WTC11 (cell line): ENCODE data around the gene ENHO. TPM values are rescaled to one million over a fixed set of nuclear protein-coding genes. Genes with fewer than 3 reads are reported as not detected.

Experiments
- ATAC-seq: fragments of 200-7000 bp; cut with Tn5 transposase; 2 replicates; pipeline ENCODE4 v1.10.0; 2021; ENCODE audit warnings: mild to moderate bottlenecking, moderate library complexity
- CTCF ChIA-PET: fragments of 300-600 bp; sonication (Branson Sonifier 250); formaldehyde crosslinking; loops from one replicate; lab custom pipeline; 2021; ENCODE audit warnings: antibody characterized with exemption; lab: Charles Lee
- POLR2A ChIA-PET: fragments of 350-600 bp; sonication (Branson Sonifier 250); formaldehyde crosslinking; loops from one replicate; lab custom pipeline; 2021; ENCODE audit warnings: antibody characterized with exemption; lab: Charles Lee
- DNase-seq: peaks from one replicate; pipeline ENCODE4 v3.0.0; 2021; ENCODE audit warnings: low spot score
- H3K27ac Mint-ChIP-seq: 2 replicates; pipeline ENCODE4 v1.8.0; 2021; ENCODE audit warnings: mixed read lengths
- H3K27me3 Mint-ChIP-seq: 2 replicates; pipeline ENCODE4 v1.8.0; 2021; ENCODE audit warnings: low read depth, mild to moderate bottlenecking, moderate library complexity, mixed read lengths
- H3K36me3 Mint-ChIP-seq: 2 replicates; pipeline ENCODE4 v1.8.0; 2021; ENCODE audit warnings: mixed read lengths
- H3K4me1 Mint-ChIP-seq: 2 replicates; pipeline ENCODE4 v1.8.0; 2022; ENCODE audit warnings: mixed read lengths
- H3K4me3 Mint-ChIP-seq: 2 replicates; pipeline ENCODE4 v1.8.0; 2021; ENCODE audit warnings: mild to moderate bottlenecking, moderate library complexity, mixed read lengths
- H3K9me3 Mint-ChIP-seq: 2 replicates; pipeline ENCODE4 v1.8.0; 2021; ENCODE audit warnings: mixed read lengths
- AR ChIP-seq: fragments of 250-450 bp; sonication (Bioruptor Pico); IDR thresholded peaks from 2 replicates; pipeline ENCODE4 v1.9.0; 2021; ENCODE audit warnings: mild to moderate bottlenecking
- ATF1 ChIP-seq: sonication (generic); formaldehyde crosslinking; IDR thresholded peaks from 2 replicates; pipeline ENCODE4 v1.8.1; 2023; ENCODE audit warnings: mild to moderate bottlenecking, moderate library complexity, missing genetic modification reagents
- FOXJ3 ChIP-seq: sonication (generic); formaldehyde crosslinking; IDR thresholded peaks from 2 replicates; pipeline ENCODE4 v1.9.0; 2021; ENCODE audit warnings: missing genetic modification reagents, mild to moderate bottlenecking, borderline replicate concordance
- FOXK1 ChIP-seq: sonication (generic); formaldehyde crosslinking; IDR thresholded peaks from 2 replicates; pipeline ENCODE4 v1.8.0; 2022; ENCODE audit warnings: mild to moderate bottlenecking, moderate library complexity, missing genetic modification reagents
- GTF2I ChIP-seq: fragments of 250-450 bp; sonication (Bioruptor Pico); conservative IDR thresholded peaks from 2 replicates; pipeline ENCODE4 v1.4.0; 2021; ENCODE audit warnings: mild to moderate bottlenecking
- MYBL2 ChIP-seq: sonication (generic); formaldehyde crosslinking; IDR thresholded peaks from 2 replicates; pipeline ENCODE4 v1.8.1; 2023; ENCODE audit warnings: mild to moderate bottlenecking, moderate library complexity, missing genetic modification reagents
- NFATC4 ChIP-seq: fragments of 250-450 bp; sonication (Bioruptor Pico); IDR thresholded peaks from 2 replicates; pipeline ENCODE4 v1.9.0; 2021; ENCODE audit warnings: mild to moderate bottlenecking
- NFE2L1 ChIP-seq: sonication (generic); formaldehyde crosslinking; IDR thresholded peaks from 2 replicates; pipeline ENCODE4 v1.8.1; 2023; ENCODE audit warnings: missing genetic modification reagents
- NR3C1 ChIP-seq: sonication (generic); formaldehyde crosslinking; conservative IDR thresholded peaks from 2 replicates; pipeline ENCODE4 v1.8.1; 2023; ENCODE audit warnings: low read depth, mild to moderate bottlenecking, missing genetic modification reagents
- OVOL2 ChIP-seq: fragments of 250-450 bp; sonication (Bioruptor Pico); IDR thresholded peaks from 2 replicates; pipeline ENCODE4 v1.9.0; 2021; ENCODE audit warnings: mild to moderate bottlenecking, borderline replicate concordance
- RELA ChIP-seq: sonication (generic); formaldehyde crosslinking; IDR thresholded peaks from 2 replicates; pipeline ENCODE4 v1.8.1; 2022; ENCODE audit warnings: missing genetic modification reagents, mild to moderate bottlenecking, borderline replicate concordance
- RORB ChIP-seq: fragments of 250-450 bp; sonication (Bioruptor Pico); IDR thresholded peaks from 2 replicates; pipeline ENCODE4 v1.9.0; 2021; ENCODE audit warnings: mild to moderate bottlenecking
- SMAD3 ChIP-seq: sonication (generic); formaldehyde crosslinking; IDR thresholded peaks from 2 replicates; pipeline ENCODE4 v1.8.0; 2022; ENCODE audit warnings: missing genetic modification reagents, mild to moderate bottlenecking, borderline replicate concordance
- SOX15 ChIP-seq: fragments of 250-450 bp; sonication (Bioruptor Pico); IDR thresholded peaks from 2 replicates; pipeline ENCODE4 v1.9.0; 2021; ENCODE audit warnings: mild to moderate bottlenecking
- ZNF121 ChIP-seq: sonication (generic); formaldehyde crosslinking; IDR thresholded peaks from 2 replicates; pipeline ENCODE4 v1.8.0; 2023; ENCODE audit warnings: missing genetic modification reagents
- ZNF263 ChIP-seq: sonication (generic); formaldehyde crosslinking; IDR thresholded peaks from 2 replicates; pipeline ENCODE4 v1.8.1; 2022; ENCODE audit warnings: low read depth, mild to moderate bottlenecking, moderate library complexity, missing genetic modification reagents
- ZNF425 ChIP-seq: fragments of 250-450 bp; sonication (Bioruptor Pico); conservative IDR thresholded peaks from 2 replicates; pipeline ENCODE4 v1.9.0; 2021; ENCODE audit warnings: mild to moderate bottlenecking
- ZSCAN18 ChIP-seq: fragments of 250-450 bp; sonication (Bioruptor Pico); IDR thresholded peaks from 2 replicates; pipeline ENCODE4 v2.1.2; 2022; ENCODE audit warnings: mild to moderate bottlenecking, moderate library complexity
- total RNA-seq: library from RNA; stranded (reverse); gene quantifications from 3 replicates; pipeline ENCODE4 v1.2.3, GENCODE V29; 2021
- TF ChIP-seq, protein P1 (sequence below): sonication (generic); formaldehyde crosslinking; IDR thresholded peaks from 2 replicates; pipeline ENCODE4 v1.8.0; 2022; ENCODE audit warnings: missing genetic modification reagents

ENHO gene
- total RNA-seq, 1 experiment from 2014 or later = 28.3 TPM

DNA sequence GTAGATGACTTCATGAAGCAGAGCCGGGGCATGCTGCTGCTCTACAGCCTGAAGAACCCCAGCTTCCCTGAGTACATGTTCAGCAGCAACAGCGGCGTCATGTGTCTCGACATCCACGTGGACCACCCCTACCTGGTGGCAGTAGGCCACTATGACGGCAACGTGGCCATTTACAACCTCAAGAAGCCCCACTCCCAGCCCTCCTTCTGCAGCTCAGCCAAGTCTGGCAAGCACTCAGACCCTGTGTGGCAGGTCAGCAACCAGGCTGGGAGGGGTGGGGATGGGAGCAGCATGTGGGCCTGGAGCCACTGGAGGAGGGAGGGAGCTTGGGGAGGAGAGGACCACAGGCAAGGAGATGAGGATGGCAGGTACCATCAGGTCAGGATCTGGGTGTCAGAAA, 16.2 kb downstream of the ENHO start:
- CTCF ChIA-PET = interaction anchor here (0.6 to 1.5 kb wide), 4 partner anchors 13 to 103 kb away, joined by 3 to 5 read pairs (median 4); no protein-coding TSS in a partner anchor
- TF ChIP-seq ATF1 (CRISPR knock-in tag) = no peak
- TF ChIP-seq SOX15 (CRISPR knock-in tag) = no peak
- no peak for TF ChIP-seq SMAD3 (CRISPR knock-in tag)
- TF ChIP-seq ZNF425 (CRISPR knock-in tag) = no peak
- TF ChIP-seq ZNF263 = no peak
- no peak for TF ChIP-seq FOXK1
- no peak for TF ChIP-seq RORB (CRISPR knock-in tag)
- TF ChIP-seq NFATC4 (CRISPR knock-in tag) = no peak
- no peak for TF ChIP-seq FOXJ3 (CRISPR knock-in tag)
- TF ChIP-seq, protein P1, sequence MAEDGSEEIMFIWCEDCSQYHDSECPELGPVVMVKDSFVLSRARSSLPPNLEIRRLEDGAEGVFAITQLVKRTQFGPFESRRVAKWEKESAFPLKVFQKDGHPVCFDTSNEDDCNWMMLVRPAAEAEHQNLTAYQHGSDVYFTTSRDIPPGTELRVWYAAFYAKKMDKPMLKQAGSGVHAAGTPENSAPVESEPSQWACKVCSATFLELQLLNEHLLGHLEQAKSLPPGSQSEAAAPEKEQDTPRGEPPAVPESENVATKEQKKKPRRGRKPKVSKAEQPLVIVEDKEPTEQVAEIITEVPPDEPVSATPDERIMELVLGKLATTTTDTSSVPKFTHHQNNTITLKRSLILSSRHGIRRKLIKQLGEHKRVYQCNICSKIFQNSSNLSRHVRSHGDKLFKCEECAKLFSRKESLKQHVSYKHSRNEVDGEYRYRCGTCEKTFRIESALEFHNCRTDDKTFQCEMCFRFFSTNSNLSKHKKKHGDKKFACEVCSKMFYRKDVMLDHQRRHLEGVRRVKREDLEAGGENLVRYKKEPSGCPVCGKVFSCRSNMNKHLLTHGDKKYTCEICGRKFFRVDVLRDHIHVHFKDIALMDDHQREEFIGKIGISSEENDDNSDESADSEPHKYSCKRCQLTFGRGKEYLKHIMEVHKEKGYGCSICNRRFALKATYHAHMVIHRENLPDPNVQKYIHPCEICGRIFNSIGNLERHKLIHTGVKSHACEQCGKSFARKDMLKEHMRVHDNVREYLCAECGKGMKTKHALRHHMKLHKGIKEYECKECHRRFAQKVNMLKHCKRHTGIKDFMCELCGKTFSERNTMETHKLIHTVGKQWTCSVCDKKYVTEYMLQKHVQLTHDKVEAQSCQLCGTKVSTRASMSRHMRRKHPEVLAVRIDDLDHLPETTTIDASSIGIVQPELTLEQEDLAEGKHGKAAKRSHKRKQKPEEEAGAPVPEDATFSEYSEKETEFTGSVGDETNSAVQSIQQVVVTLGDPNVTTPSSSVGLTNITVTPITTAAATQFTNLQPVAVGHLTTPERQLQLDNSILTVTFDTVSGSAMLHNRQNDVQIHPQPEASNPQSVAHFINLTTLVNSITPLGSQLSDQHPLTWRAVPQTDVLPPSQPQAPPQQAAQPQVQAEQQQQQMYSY (CRISPR knock-in tag) = no peak
- no peak for TF ChIP-seq GTF2I (CRISPR knock-in tag)
- TF ChIP-seq ZSCAN18 (CRISPR knock-in tag) = no peak
- no peak for TF ChIP-seq MYBL2
- TF ChIP-seq AR (CRISPR knock-in tag) = no peak
- TF ChIP-seq OVOL2 (CRISPR knock-in tag) = no peak
- TF ChIP-seq ZNF121 (CRISPR knock-in tag) = no peak
- no peak for TF ChIP-seq NR3C1
- TF ChIP-seq NFE2L1 (CRISPR knock-in tag) = no peak
- no peak for TF ChIP-seq RELA (CRISPR knock-in tag)
- H3K36me3 Mint-ChIP-seq = no peaks in the 10 kb centered on the region
- no peak overlapping the region for H3K27ac Mint-ChIP-seq
- ATAC-seq (no peak), DNase-seq (no peak)
- POLR2A ChIA-PET = interaction anchor here (1.0 kb wide), 1 partner anchor 37 kb away, joined by 3 read pairs; no protein-coding TSS in a partner anchor
- no peak overlapping the region for H3K4me3 Mint-ChIP-seq
- H3K4me1 Mint-ChIP-seq = peaks cover 30% of the 10 kb centered on the region
- no peaks in the 10 kb centered on the region for H3K9me3 Mint-ChIP-seq
- H3K27me3 Mint-ChIP-seq = no peaks in the 10 kb centered on the region
